Panc1 (cell line): ENCODE measurements around the gene DGCR8.

Experiments used
- POLR2AphosphoS5 ChIP-seq: IDR thresholded peaks from 2 replicates; pipeline ENCODE4 v1.6.1; 2012; ENCODE audit warnings: mild to moderate bottlenecking, low read depth, low read length, moderate library complexity
- REST ChIP-seq, 2 experiments: IDR thresholded peaks; 2 replicates each; pipeline ENCODE4 v1.6.1; 2011 to 2012; ENCODE audit warnings: low read depth in 2 of 2, control low read depth in 1 of 2, low read length in 1 of 2, mild to moderate bottlenecking in 1 of 2, moderate library complexity in 1 of 2; ENCODE audit not compliant: insufficient read depth in 1 of 2
- SIN3A ChIP-seq: IDR thresholded peaks from 2 replicates; pipeline ENCODE4 v1.6.1; 2012; ENCODE audit warnings: low read depth, mild to moderate bottlenecking, low read length, moderate library complexity, borderline replicate concordance; ENCODE audit not compliant: insufficient read depth
- TCF7L2 ChIP-seq: IDR thresholded peaks from 2 replicates; pipeline ENCODE4 v1.6.1; 2011; ENCODE audit warnings: mild to moderate bottlenecking, low read depth, low read length, inconsistent platforms
- TF ChIP-seq, protein P1 (sequence below): fragments of 450-650 bp; IDR thresholded peaks from 2 replicates; pipeline ENCODE4 v1.5.1; 2017; ENCODE audit warnings: mild to moderate bottlenecking

- TF ChIP-seq, protein P1, sequence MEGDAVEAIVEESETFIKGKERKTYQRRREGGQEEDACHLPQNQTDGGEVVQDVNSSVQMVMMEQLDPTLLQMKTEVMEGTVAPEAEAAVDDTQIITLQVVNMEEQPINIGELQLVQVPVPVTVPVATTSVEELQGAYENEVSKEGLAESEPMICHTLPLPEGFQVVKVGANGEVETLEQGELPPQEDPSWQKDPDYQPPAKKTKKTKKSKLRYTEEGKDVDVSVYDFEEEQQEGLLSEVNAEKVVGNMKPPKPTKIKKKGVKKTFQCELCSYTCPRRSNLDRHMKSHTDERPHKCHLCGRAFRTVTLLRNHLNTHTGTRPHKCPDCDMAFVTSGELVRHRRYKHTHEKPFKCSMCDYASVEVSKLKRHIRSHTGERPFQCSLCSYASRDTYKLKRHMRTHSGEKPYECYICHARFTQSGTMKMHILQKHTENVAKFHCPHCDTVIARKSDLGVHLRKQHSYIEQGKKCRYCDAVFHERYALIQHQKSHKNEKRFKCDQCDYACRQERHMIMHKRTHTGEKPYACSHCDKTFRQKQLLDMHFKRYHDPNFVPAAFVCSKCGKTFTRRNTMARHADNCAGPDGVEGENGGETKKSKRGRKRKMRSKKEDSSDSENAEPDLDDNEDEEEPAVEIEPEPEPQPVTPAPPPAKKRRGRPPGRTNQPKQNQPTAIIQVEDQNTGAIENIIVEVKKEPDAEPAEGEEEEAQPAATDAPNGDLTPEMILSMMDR: no peak
- TF ChIP-seq POLR2AphosphoS5 (no peak), SIN3A (no peak), TCF7L2 (no peak), REST (IDR thresholded peaks at IDR 0.05; ENCODE audit: insufficient read depth in 1 of 2, low read depth in 2 of 2, low read length in 1 of 2) (no peak)
Measured at GRCh38 chr22:20137671-20138416, 57.8 kb downstream of the DGCR8 start.
